Fibroblast of skin of abdomen (primary cell): Measurements from ENCODE around the gene PRPF39. TPM values are rescaled to one million over a fixed set of nuclear protein-coding genes. Genes with fewer than 3 reads are reported as not detected.
A peak's percentile ranks its signal among the peaks of the same experiment; 100 is the strongest.
"Not testable (repeated sequence)": the region's sequence is repeated elsewhere in the genome, so short reads cannot be mapped to it uniquely, and the experiment has no call there.

Source experiments
- DNase-seq: peaks from one replicate; pipeline ENCODE4 v3.0.0-alpha.2; 2013
- polyA plus RNA-seq, 2 experiments: library from polyadenylated mRNA; unstranded; fragments of 120-200 nt; gene quantifications; one replicate each; pipeline ENCODE4 v1.2.1, GENCODE V29; 2013; ENCODE audit not compliant: insufficient read length in 2 of 2

Gene PRPF39, protein sequence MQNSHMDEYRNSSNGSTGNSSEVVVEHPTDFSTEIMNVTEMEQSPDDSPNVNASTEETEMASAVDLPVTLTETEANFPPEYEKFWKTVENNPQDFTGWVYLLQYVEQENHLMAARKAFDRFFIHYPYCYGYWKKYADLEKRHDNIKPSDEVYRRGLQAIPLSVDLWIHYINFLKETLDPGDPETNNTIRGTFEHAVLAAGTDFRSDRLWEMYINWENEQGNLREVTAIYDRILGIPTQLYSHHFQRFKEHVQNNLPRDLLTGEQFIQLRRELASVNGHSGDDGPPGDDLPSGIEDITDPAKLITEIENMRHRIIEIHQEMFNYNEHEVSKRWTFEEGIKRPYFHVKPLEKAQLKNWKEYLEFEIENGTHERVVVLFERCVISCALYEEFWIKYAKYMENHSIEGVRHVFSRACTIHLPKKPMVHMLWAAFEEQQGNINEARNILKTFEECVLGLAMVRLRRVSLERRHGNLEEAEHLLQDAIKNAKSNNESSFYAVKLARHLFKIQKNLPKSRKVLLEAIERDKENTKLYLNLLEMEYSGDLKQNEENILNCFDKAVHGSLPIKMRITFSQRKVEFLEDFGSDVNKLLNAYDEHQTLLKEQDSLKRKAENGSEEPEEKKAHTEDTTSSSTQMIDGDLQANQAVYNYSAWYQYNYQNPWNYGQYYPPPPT
- polyA plus RNA-seq (2013, experiment 1 of 2; ENCODE audit: insufficient read length) = 22.8 TPM
- polyA plus RNA-seq (2013, experiment 2 of 2; ENCODE audit: insufficient read length) = 23.1 TPM

DNA sequence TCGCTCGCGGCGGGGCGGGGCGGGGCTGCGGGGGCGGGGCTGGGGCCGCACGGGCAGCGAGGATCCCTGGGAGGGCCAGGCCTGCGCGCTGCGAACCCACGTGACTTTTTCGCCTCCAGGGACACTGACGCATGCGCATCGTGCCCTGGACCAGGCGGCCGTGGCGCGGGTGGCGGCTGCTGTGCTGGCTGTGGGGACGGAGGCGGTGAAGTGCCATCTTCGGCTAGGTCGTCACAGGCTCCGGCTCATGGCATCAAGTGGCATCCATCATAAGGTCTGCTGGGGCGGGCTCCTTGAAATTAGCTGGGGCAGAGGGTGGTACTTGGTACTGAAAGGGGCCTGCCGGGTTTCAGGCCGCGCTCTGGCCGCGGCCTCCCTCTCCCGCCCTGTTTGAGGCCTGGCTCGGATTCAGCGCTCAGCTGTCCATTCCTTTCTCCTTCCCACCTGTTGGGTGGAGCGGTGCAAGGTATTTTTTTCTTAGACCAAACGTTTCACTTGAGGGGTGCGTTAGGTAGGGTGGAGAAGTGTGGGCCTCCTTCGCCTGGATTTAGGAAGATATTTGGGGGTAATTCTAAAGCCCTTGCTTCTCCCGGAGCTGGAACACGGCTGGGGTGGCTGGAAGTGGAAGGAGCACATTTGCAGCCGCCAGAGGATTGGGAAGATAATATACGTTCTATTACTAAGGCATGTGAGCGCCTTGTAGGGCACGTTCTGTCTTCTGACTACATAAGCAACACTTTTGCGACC is at the start of gene PRPF39:
Gene PRPF39 (plus strand): TSS at position 141 of the 747 bp plus-strand sequence. CDS start 11,124 bp downstream, outside the sequence.
- peak; percentile 92 for DNase-seq

DNA sequence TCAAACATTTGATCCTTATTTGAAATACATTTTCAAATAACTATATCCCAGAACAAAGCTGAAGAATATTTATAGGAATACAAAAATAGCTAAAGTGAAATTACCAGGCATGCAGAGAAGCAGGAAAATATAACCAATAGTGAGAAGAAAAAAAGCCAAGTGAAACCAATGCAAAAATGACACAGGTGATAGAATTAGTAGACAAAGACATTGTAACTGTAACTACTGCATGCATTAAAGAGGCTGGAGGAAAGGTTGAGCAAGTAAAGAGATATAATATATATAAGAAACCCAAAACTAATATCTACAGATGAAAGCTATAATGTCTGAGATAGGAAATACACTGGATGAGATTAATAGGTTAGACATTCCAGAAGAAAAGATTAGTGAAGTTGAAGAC is 49.2 kb upstream of the PRPF39 start:
- no peak for DNase-seq

DNA sequence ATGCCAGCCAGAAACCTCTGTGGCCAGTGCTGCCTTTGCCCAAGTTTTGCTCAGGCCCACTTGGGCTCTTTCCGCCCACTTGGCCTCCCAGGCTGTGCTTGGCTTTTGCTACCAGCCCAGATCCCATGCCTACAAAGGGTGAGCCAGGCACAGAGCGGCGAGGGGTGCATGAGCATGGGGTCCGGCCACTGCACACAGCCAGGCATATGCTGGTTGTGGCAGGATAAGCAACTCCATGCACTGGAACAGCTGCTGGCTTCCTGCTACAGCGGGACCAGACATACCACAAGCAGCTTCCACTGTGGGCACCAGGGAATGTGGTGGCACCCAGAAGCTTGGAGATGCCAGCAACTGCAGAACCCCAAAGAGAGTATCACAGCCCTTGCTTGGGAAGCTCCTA is 45.7 kb upstream of the PRPF39 start:
- DNase-seq = no peak

DNA sequence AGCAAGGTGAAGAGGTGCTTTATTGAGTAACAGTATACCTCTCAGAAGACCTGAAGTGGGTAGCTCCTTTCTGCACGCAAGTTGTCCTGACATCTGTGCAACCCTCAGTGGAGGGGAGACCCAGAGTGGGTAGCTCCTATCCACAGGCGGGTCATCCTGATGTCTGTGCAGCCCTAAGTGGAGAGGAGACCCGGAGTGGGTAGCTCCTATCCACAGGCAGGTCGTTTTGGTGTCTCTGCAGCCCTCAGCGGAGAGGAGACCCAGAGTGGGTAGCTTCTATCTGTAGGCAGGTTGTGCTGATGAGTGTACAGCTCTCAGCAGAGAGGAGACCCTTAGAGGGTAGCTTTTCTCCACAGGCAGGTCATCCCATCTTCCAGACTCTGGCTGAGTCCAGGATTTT is 45.1 kb upstream of the PRPF39 start:
- no peak for DNase-seq

DNA sequence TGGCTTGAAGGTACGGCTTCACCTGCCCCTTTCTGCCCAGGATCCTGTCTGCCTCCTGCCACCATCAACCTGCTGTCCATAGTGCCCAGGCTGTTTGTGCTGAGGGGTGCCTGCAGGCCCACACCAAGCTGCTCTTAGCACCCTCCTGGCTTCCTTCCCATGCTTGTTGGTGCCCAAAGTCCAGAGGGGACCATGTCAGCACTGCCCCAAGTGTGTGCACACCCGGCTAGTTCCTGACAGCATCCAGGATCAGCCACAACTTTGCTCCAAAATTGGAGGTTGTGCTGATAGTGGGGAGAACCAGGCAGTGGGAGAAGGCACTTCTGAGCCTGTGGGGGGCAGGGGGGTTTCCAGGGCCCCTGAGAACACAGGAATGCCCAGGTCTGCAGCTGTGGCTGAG is 44.5 kb upstream of the PRPF39 start:
- no peak for DNase-seq

DNA sequence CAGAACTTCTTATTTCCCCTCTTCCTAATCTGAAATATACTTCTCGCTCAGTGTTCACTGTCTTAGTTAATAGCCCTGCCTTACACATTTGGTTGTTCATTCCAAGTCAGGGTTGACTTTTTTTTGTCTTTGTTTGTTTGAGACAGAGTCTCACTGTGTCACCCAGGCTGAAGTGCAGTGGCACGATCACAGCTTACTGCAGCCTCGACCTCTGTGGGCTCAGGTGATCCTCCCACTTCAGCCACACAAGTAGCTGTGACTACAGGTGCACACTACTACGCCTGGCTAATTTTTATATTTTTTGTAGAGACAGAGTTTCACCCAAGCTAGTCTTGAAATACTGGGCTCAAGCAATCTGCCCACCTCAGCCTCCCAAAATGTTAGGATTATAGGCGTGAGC is 42.3 kb upstream of the PRPF39 start:
- no peak for DNase-seq

DNA sequence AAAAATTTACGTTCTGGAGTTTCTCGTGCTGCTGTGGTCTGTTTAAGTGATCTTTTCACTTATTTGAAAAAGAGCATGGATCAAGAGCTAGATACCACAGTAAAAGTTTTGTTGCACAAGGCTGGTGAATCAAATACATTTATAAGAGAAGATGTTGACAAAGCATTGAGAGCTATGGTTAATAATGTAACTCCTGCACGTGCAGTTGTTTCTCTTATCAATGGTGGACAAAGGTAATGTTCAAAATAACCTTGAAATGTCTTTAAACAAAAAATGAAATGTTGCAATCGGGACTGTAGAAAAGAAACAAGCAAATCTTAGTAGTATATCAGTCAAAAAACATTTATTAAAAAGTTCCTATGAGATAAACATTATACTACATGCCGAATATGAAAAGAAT is 39.3 kb upstream of the PRPF39 start:
- DNase-seq = no peak

DNA sequence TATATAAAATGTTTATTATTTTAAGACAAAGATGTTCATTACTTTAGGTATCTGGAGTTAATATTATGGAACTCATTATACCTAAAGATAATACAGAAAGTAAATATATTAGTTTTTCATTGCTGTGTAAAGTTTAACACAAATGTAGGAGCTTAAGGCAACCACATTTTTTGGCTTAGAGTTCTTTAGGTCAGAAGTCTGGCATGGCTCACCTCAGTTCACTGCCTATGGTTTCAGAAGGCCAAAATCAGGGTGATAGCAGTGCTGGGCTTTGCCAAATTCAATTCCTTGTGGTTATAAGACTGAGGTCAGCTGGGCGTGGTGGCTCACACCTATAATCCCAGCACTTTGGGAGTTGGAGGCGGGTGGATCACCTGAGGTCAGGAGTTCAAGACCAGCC is 35.5 kb upstream of the PRPF39 start:
- no peak for DNase-seq

DNA sequence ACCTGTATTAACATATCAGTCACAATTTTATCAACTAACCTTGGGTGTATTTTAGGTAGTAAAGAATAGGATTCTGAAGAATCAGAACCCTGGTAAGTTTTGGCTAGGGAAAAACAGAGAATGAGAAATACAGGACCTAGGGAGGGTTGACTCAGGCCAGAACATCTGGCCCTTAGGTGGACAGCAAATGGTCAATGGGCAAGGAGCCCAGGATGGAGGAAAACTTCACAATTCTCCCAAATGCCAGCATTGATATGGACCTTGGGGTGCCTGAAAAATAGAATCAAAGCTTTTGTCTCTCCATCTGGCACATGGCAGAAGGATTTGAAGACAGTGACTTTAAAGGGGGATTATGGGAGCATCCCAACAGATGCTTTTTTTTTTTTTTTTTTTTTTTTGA is 32.7 kb upstream of the PRPF39 start:
- DNase-seq = no peak

DNA sequence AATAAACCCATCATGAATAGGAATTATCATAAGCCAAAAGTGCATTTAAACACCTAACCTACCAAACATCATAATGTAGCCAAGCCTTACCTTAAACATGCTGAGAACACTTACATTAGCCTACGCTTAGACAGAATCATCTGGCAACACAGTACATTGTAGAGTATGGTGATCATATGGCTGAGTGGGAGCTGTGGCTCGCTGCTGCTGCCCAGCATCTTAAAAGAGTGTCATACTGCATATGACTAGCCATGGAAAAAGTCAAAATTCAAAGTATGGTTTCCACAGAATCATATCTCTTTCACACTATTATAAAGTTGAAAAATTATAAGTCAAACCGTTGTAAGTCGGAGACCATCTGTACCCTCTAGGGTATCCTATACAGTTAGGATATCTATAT is 32.0 kb upstream of the PRPF39 start:
- DNase-seq = no peak

DNA sequence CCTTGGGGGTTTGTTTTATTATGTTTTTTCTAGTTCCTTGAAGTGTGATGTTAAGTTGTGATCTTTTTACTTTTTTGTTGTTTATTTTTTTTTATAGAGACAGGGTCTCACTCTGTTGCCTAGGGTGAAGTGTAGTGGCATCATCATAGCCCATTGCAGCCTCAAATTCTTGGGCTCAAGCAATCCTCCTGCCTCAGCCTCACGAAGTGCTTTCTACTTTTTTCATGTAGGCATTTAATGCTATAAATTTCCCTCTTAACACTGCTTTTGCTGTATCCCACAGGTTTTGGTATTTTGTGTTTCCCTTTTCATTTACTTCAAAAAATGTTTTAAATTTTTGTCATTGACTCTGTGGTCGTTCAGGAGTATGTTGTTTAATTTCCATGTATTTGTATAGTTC is 26.6 kb upstream of the PRPF39 start:
- DNase-seq = no peak

DNA sequence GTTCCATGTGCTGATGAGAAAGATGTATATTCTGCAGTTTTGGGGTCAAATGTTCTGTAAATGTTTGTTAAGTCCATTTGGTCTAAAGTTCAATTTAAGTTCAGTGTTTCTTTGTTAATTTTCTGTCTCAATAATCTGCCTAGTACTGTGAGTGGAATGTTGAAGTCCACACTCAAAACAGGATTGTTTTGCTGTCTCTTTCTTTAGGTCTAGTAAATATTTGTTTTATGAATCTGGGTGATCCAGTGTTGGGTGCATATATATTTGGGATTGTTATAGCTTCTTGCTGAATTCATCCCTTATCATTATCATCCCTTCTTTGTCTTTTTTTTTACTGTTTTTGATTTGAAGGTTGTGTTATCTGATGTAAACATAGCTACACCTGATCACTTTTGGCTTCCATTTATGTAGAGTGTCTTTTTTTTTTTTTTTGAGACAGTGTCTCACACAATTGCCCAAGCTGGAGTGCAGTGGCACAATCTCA is 26.0 kb upstream of the PRPF39 start:
- no peak for DNase-seq

DNA sequence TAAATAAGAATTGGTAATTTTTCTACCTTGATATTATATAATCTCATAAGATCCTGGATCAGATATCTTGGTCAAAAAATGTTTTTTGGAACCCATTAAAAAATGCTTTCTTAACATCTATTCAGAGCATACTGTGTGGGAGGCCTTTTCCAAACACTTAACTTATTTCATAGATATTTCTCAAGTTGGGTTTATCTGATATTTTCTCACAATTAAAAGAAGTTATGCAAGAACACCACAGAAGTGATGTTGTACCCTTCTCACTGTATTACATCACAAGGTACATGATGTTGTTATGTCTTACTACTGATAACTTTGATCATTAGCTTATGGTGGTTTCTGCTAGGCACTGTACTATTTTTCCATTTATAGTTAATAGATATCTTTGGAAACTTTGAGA is 23.4 kb upstream of the PRPF39 start:
- DNase-seq = no peak

DNA sequence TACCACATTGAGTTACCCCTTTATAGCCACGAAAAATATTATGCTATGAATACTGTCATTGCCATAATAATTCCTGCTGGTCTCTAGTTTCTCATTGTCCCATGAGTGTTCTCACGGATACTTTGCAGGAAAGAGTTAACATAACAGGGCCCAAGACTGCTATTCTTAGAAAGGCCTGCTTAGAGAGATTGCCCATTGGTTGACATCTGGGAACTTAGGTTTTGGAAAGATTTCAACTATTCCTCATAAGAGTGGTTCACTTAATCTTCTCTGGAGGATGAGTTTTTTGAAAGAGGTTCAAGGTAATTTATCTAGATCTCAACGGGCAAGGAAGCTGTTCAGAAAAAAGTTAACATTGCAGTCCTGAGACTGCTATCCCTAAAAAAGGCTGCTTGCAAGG is 18.4 kb upstream of the PRPF39 start:
- peak; percentile 17 for DNase-seq

DNA sequence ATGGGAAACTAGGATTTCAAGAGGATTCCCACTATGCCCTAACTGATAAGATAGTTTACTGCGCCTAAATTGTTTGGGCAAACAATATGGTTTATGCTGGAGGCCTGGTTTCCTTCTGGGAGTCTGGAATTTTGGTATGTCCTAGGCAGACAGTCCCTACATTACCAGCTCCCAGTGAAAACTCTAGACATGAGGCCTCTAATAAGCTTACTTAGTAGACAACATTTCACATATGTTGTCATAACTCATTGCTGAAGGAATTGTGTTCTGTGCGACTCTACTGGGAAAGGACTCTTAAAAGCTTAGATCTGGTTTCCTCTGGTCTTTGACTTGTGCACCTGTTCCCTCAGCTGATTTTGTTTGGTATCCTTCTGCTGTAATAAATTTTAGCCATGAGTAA is 18.0 kb upstream of the PRPF39 start:
- no peak for DNase-seq

DNA sequence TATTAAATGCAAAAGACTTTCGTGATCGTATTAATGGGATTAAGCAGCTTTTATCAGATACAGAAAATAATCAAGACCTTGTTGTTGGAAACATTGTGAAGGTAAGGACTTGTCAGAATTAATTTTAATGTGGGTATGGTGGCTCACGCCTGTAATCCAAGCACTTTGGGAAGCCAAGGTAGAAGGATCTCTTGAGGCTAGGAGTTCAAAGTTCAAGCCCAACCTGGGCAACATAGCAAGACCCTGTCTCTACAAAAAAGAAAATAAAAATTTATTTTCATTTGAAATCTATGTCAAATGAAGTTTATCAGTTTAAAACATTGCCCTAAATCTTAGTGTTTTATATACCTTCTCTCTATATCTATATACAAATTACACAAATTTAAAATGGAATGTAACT is 17.2 kb upstream of the PRPF39 start:
- DNase-seq = no peak

DNA sequence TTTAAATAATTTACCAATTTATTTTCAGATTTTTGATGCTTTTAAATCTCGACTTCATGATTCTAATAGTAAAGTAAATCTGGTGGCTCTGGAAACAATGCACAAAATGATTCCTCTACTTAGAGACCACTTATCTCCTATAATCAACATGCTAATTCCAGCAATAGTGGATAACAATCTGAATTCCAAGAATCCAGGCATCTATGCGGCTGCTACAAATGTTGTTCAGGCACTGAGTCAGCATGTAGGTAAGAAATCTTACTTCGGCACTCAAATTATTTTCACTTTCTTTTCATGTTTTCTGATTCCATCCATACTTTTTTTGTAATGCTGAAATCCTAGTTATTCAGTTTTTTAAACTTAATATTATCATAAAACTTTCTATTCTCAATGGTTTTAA is 15.5 kb upstream of the PRPF39 start:
- DNase-seq = no peak

DNA sequence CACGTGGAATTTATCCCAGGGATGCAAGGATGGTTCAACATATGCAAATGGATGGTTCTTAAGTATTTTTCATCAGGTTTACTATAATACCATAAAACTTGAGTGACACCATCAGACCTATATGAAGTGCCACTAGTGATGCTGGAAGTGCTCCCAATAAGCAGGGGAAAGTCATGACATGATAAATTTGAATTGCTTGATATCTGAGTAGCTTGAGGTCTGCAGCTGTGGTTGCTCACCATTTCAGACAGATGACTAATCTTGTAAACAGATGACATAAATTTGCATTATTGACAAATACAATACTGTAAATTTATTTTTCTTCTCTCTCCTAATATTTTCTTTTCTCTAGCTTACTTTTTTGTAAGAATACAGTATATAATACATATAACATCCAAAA is 13.7 kb upstream of the PRPF39 start:
- DNase-seq = no peak

DNA sequence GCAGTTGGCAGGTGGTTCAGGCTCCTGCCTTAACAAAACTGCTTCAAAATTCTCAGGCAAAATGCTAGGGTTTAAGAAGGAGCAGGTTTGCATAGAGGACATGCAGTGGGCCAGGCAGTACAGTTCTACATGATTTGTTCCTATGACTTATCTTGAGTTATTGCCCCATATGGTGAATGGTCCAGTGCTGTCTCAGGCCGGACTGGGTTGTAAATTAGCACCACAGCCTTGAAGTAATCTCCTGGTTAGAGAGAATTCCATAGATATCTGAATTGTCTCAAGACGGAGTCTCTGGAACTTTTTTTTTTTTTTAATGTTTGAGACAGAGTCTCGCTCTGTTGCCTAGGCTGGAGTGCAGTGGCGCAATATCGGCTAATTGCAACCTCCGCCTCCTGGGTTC is 11.8 kb upstream of the PRPF39 start:
- no peak for DNase-seq

DNA sequence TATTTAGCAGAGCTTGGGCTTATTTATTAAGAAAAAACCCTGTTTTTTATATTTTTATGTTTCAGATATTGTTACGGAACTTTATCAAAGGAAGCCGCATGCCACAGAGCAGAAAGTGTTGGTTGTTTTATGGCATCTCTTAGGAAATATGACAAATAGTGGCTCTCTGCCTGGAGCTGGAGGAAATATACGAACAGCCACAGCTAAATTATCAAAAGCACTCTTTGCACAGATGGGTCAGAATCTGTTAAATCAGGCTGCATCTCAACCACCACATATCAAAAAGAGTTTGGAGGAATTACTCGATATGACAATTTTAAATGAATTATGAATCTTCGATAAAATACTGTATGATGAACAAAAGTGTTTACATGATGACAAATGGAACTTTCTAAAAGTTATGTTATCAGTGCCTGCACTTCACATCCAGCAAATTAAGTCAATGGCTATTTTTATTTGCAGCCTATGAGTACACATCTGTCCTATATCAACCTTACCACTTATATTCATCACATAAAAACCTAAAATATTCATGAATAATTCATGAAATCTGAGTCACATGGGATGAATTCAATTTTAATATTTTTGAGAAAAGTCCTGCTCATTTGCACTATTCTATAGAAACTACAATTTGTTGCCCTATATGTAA is 10.6 kb upstream of the PRPF39 start:
- no peak for DNase-seq

DNA sequence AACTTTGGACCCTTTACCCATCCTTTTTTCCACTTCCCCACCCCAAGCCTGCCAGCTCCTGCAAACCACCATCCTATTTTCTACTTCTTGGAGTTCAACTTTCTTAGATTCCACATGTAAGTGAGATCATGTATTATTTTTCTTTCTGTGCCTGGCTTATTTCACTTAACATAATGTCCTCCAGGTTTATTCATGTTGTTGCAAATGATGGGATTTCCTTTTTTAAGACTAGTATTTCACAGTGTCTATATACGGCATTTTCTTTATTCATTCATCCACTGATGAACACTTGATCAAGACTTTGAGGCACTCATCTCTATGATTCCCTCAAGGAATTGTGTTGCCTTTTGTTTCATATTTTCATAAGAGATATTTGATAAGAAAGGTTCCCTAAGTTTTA is 5.6 kb upstream of the PRPF39 start:
- no peak for DNase-seq

DNA sequence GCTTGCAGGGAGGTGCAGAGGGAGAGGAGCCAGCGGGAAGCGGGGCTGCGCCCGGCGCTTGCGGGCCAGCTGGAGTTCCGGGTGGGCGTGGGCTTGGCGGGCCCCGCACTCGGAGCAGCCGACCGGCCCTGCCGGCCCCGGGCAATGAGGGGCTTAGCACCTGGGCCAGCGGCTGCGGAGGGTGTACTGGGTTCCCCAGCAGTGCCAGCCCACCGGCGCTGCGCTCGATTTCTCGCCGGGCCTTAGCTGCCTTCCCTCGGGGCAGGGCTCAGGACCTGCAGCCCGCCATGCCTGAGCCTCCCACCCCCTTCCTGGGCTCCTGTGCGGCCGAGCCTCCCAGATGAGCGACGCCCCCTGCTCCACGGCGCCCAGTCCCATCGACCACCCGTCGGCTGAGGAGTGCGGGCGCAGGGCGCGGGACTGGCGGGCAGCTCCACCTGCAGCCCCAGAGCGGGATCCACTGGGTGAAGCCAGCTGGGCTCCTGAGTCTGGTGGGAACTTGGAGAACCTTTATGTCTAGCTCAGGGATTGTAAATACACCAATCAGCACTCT is 3.4 kb upstream of the PRPF39 start:
- not testable (repeated sequence) for DNase-seq
